B cell (primary cell): ENCODE data around the gene KRTAP10-2.

Experiments
- EZH2 ChIP-seq: IDR thresholded peaks from 2 replicates; pipeline ENCODE4 v1.6.1; 2012; ENCODE audit warnings: borderline replicate concordance, low read depth, mild to moderate bottlenecking, moderate library complexity, low read length; ENCODE audit not compliant: insufficient read depth, poor library complexity, severe bottlenecking
- TF ChIP-seq, protein P1 (sequence below): fragments of 200-600 bp; IDR thresholded peaks from one replicate; pipeline ENCODE4 v1.8.0; 2022; ENCODE audit warnings: antibody characterized with exemption, mild to moderate bottlenecking

DNA sequence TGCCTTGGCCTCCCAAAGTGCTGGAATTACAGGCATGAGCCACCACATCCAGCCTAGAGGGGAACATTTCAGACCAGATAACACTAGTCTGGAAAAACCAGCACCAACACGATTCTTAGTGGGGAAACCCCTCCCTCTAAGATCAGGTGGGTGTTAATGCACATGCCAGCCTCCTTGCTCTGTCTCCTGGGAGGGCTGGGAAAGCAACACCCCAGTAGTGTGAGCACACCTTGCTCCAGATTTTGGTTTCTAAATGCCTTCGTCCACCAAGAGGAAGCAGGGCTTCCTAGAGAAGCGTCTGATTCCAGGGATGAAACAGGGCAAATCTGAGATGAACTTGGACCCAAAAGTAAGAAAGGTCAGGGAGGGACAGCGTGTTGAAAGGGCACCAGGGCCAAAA is 20.0 kb upstream of the KRTAP10-2 start:
- TF ChIP-seq, protein P1, sequence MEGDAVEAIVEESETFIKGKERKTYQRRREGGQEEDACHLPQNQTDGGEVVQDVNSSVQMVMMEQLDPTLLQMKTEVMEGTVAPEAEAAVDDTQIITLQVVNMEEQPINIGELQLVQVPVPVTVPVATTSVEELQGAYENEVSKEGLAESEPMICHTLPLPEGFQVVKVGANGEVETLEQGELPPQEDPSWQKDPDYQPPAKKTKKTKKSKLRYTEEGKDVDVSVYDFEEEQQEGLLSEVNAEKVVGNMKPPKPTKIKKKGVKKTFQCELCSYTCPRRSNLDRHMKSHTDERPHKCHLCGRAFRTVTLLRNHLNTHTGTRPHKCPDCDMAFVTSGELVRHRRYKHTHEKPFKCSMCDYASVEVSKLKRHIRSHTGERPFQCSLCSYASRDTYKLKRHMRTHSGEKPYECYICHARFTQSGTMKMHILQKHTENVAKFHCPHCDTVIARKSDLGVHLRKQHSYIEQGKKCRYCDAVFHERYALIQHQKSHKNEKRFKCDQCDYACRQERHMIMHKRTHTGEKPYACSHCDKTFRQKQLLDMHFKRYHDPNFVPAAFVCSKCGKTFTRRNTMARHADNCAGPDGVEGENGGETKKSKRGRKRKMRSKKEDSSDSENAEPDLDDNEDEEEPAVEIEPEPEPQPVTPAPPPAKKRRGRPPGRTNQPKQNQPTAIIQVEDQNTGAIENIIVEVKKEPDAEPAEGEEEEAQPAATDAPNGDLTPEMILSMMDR = no peak
- TF ChIP-seq EZH2 = no peak
